ENCODE results near the gene CHRNG. TPM values are rescaled to one million over a fixed set of nuclear protein-coding genes. Genes with fewer than 3 reads are reported as not detected.
"Not testable (repeated sequence)": the region's sequence is repeated elsewhere in the genome, so short reads cannot be mapped to it uniquely, and the experiment has no call there.

The CHRNG gene
- total RNA-seq, 1 donor from 2014 or later = not detected

GRCh38 chr2:232563580-232563979 lies 24.1 kb downstream of the CHRNG start:
- intact Hi-C loops (cut with DNase I) = no loop called here
- DNase-seq (ENCODE audit: missing footprints) (no peak), ATAC-seq (no peak)

- no peak for ATAC-seq
- DNase-seq (ENCODE audit: missing footprints) = no peak
- intact Hi-C loops (cut with DNase I) = no loop called here
Measured at GRCh38 chr2:232567721-232568120, 28.2 kb downstream of the CHRNG start.

- intact Hi-C loops (cut with DNase I) = no loop called here
- peak; percentile 62 for ATAC-seq
- DNase-seq (ENCODE audit: missing footprints) = no peak
Measured at GRCh38 chr2:232568161-232568560, 28.7 kb downstream of the CHRNG start.

GRCh38 chr2:232569541-232569940 lies 30.0 kb downstream of the CHRNG start:
- intact Hi-C loops (cut with DNase I) = no loop called here
- DNase-seq (ENCODE audit: missing footprints) = no peak
- no peak for ATAC-seq

GRCh38 chr2:232570481-232570880 lies 31.0 kb downstream of the CHRNG start:
- ATAC-seq; DNase-seq (ENCODE audit: missing footprints); intact Hi-C loops (cut with DNase I): not testable (repeated sequence)

GRCh38 chr2:232571026-232571474 lies 31.6 kb downstream of the CHRNG start:
- DNase-seq (ENCODE audit: missing footprints) (no peak), ATAC-seq (no peak)
- intact Hi-C loops (cut with DNase I) = no loop called here

- no peak for DNase-seq (ENCODE audit: missing footprints)
- no peak for ATAC-seq
- intact Hi-C loops (cut with DNase I) = no loop called here
Measured at GRCh38 chr2:232573042-232573441, 33.5 kb downstream of the CHRNG start.

GRCh38 chr2:232573771-232574435 lies 34.4 kb downstream of the CHRNG start:
- DNase-seq (ENCODE audit: missing footprints) = no peak
- intact Hi-C loops (cut with DNase I) = no loop called here
- no peak for ATAC-seq

GRCh38 chr2:232574674-232575403 lies 35.3 kb downstream of the CHRNG start:
- no peak for DNase-seq (ENCODE audit: missing footprints)
- intact Hi-C loops (cut with DNase I) = no loop called here
- ATAC-seq = no peak

- no peak for DNase-seq (ENCODE audit: missing footprints)
- no peak for ATAC-seq
- intact Hi-C loops (cut with DNase I) = no loop called here
Measured at GRCh38 chr2:232575404-232575746, 35.9 kb downstream of the CHRNG start.

GRCh38 chr2:232576995-232577394 lies 37.5 kb downstream of the CHRNG start:
- DNase-seq (ENCODE audit: missing footprints) (no peak), ATAC-seq (no peak)
- intact Hi-C loops (cut with DNase I) = no loop called here

- ATAC-seq (no peak), DNase-seq (ENCODE audit: missing footprints) (no peak)
Measured at GRCh38 chr2:232577841-232578240, 38.3 kb downstream of the CHRNG start.

GRCh38 chr2:232578626-232579025 lies 39.1 kb downstream of the CHRNG start:
- ATAC-seq (no peak), DNase-seq (ENCODE audit: missing footprints) (no peak)
- intact Hi-C loops (cut with DNase I) = no loop called here

More at GRCh38 chr2:232577841-232578240, 38.3 kb downstream of the CHRNG start:
- intact Hi-C loops (cut with DNase I) = no loop called here

GRCh38 chr2:232580648-232580981 lies 41.1 kb downstream of the CHRNG start:
- ATAC-seq = no peak
- intact Hi-C loops (cut with DNase I) = no loop called here
- DNase-seq (ENCODE audit: missing footprints) = no peak

- intact Hi-C loops (cut with DNase I) = no loop called here
- no peak for DNase-seq (ENCODE audit: missing footprints)
- ATAC-seq = peak; percentile 6
Measured at GRCh38 chr2:232581725-232582124, 42.2 kb downstream of the CHRNG start.

GRCh38 chr2:232584238-232584637 lies 44.7 kb downstream of the CHRNG start:
- ATAC-seq (no peak), DNase-seq (ENCODE audit: missing footprints) (no peak)
- intact Hi-C loops (cut with DNase I) = no loop called here

GRCh38 chr2:232586943-232587505 lies 47.5 kb downstream of the CHRNG start:
- intact Hi-C loops (cut with DNase I) = no loop called here
- DNase-seq (ENCODE audit: missing footprints) (no peak), ATAC-seq (no peak)

GRCh38 chr2:232587512-232587911 lies 48.0 kb downstream of the CHRNG start:
- no peak for DNase-seq (ENCODE audit: missing footprints)
- intact Hi-C loops (cut with DNase I) = no loop called here
- ATAC-seq = no peak

- ATAC-seq = no peak
- intact Hi-C loops (cut with DNase I) = no loop called here
- DNase-seq (ENCODE audit: missing footprints) = no peak
Measured at GRCh38 chr2:232588031-232588430, 48.5 kb downstream of the CHRNG start.
